HG03469 (cell line): ENCODE results near the gene CHMP6.

Experiments
- ATAC-seq: cut with Tn5 transposase; IDR thresholded peaks from one replicate; pipeline ENCODE4 v1.9.1; 2021; ENCODE audit warnings: mild to moderate bottlenecking, moderate library complexity, moderate number of reproducible peaks; ENCODE audit not compliant: unreplicated experiment

CHMP6 gene

DNA sequence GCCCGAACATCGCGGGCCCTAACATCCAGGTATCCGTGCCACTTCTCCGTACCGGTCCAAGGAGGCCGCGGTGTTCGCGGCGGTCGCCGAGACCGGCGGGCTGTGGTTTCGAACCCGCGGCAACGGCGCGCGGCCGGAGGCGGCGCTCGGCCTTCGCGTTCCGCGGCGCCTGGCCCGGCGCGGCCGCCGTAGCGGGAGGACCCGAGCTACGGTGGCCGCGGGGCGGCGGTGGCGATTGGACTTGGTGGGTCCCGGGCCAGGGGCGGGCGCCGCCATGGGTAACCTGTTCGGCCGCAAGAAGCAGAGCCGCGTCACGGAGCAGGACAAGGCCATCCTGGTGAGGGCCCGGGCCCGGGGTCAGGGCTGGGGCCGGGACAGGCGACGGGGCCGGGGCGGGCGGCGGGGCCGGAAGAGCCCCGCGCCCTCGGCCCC is at the start of gene CHMP6:
CHMP6 (plus strand) TSS at position 197 of the 432 bp plus-strand sequence; CDS start at position 275, 78 bp downstream.
- ATAC-seq: no peak

- ATAC-seq: no peak
Measured at GRCh38 chr17:80942423-80943345, 49.0 kb upstream of the CHMP6 start.

DNA sequence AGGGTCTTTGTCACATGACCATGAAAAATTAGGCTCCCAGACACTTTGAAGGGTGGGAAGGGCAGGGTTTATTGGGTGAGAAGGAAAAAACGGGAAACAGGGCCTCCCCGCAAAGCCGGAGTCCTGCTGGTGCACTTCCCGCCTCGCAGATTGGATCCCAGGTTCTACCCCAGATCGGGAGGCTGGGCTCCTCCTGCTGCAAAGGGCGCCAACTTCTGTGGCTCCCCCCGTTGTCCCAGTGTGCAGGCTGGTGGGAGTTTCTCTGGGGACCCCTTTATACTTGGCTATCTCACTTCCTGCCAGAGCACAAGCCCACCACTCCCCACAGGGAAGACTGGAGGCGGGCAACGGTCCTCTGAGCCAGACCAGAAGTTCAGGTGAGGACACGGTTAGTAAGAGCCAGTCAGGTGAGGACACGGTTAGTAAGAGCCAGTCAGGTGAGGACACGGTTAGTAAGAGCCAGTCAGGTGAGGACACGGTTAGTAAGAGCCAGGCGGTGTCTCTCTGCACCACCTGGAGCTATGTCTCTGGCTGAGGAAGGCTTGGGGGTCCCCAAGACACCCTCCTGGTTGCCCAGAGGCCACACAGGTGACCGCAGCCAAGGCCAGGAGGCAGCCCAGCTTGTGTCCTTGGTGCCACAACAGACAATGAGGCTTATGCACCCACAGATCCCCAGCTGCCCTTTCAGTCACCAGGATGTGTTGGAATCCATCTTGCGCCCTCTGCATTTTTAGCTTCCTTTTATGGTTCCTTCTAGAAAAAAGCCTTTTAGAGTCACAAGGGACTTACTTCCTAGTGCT is 48.1 kb upstream of the CHMP6 start:
- ATAC-seq: no peak

DNA sequence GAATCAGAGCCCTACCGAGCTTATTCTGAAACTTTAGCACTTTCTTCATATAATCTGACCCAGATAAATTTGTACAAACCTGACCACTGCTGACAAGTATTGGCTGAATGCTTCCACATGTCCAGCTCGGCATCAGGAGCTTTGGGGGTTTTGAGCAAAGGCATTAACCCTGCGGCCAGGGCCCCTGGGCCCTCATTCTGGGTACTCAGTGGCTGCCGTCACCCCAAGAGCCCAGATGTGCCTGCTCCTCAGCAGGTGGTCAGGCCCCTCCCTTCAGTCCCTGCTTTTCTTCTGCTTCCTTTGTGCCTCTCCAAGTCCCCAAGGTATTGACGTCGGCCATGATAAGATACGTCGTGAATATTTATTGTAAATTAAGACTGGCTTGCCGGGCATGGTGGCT is 47.3 kb upstream of the CHMP6 start:
- no peak for ATAC-seq

GRCh38 chr17:80945736-80946135 is 45.9 kb upstream of the CHMP6 start:
- no peak for ATAC-seq

DNA sequence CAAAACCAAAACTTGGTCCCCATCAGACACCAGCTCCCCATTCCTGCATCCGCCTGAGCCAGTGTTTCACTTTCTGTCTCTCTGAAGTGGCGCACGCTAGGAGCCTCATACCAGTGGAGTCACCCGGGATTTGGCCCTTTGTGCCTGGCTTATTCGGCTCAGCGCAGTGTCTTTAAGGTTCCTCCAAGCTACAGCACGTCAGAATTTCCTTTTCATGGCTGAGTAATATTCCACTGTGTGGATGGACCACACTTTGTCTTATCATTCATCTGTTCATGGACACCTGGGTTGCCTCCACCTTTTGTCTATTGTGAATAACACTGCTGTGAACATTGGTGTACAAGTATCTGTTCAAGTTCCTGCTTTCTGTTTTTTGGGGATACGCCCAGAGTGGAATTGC is 45.2 kb upstream of the CHMP6 start:
- no peak for ATAC-seq

GRCh38 chr17:80947200-80947940 is 44.3 kb upstream of the CHMP6 start:
- no peak for ATAC-seq

DNA sequence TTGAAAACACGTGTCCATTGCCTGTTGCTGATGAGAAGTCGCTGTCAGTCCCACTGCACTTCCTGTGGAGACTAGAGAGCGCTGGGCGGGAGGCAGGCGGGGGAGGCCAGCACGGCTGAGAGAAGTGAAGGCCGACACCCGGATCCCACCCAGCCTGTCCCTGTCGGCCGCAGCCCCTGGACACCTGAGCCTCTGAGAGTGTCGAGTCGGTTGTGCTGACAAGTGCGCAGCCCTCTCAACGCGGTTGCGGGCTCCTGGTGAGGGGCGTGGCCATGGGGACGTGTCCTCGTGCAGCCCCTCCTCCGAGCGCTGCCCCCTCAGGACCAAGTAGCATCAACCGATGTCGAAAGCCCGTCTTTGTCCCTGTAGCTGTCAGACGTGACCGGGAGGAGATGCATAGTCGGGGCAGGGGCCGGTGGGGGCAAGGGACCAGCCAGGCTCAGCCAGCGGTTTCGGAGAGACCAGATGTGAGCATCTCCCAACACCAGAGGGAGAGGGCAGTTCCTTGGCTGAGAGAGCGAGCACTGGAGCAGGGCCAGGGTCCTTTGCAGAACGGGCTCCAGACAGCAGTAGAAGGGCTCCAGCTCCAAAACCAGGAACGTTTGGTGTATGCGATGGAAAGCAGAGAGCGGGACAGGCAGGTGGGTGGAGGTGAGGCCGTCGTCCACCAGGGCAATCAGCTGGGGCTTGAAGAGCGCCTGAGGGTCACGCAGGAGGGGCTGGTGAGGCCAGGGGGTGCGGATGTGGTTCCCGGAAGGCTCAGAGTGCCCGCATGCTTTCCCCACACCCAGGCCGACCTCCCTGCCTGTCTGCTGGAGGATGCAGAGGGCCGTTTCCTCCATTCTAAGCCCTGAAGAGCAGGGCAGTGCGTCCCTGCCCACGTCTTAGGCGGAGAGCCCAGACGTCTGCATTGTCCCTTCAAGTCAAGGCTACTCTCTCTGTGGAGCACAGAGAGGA is 43.3 kb upstream of the CHMP6 start:
- ATAC-seq: no peak

- ATAC-seq: no peak
Measured at GRCh38 chr17:80948976-80949450, 42.6 kb upstream of the CHMP6 start.

DNA sequence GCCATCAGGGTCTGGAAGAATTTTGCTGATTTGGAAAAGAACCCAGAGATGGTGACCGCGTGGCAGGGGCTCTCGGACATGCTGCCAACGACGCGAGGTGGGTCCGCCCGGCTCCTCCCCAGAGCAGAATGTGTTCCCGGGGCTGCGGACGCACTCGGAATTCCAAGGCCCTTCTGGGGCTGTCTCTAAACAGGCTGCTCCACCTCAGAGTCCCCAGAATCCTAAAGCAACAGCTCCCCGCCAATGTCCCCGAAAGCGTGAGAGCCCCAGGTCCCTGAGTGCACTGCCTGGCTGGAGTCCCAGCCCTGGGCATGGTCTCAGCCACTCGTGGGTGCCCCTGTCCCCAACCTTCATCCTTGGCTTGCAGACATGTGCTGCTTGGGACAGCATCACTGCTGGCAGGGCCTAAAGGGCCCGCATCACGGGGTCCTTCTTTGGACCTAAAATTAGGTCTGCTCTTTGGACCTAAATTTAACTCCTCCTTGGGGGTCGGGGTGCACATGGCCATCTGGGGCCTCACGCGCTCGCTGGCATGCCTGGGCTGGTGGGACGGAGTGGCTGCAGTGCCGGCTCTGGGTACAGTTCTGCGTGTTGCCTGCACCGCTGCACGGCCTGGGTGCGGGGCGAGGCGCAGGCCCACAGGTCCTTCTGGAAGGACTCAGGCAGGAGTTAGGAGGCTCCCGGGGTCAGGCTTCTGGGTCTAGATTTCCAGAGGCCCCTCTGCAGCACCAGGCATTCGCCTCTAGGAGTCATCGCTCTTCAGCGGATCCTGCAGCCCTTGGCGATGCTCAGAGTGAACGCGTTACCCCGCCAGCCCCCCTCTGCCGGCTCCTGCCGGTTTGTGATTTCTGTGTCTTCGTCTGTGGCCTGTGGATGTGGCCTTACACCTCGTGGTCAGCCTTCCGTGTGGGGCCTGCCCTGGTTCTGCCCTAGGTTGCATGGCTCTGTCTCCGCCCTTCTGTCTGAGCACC is 41.9 kb upstream of the CHMP6 start:
- ATAC-seq: no peak

GRCh38 chr17:80950466-80951120 is 41.0 kb upstream of the CHMP6 start:
- no peak for ATAC-seq

- no peak for ATAC-seq
Measured at GRCh38 chr17:80951121-80952090, 40.2 kb upstream of the CHMP6 start.

GRCh38 chr17:80952291-80952690 is 39.4 kb upstream of the CHMP6 start:
- ATAC-seq: no peak

DNA sequence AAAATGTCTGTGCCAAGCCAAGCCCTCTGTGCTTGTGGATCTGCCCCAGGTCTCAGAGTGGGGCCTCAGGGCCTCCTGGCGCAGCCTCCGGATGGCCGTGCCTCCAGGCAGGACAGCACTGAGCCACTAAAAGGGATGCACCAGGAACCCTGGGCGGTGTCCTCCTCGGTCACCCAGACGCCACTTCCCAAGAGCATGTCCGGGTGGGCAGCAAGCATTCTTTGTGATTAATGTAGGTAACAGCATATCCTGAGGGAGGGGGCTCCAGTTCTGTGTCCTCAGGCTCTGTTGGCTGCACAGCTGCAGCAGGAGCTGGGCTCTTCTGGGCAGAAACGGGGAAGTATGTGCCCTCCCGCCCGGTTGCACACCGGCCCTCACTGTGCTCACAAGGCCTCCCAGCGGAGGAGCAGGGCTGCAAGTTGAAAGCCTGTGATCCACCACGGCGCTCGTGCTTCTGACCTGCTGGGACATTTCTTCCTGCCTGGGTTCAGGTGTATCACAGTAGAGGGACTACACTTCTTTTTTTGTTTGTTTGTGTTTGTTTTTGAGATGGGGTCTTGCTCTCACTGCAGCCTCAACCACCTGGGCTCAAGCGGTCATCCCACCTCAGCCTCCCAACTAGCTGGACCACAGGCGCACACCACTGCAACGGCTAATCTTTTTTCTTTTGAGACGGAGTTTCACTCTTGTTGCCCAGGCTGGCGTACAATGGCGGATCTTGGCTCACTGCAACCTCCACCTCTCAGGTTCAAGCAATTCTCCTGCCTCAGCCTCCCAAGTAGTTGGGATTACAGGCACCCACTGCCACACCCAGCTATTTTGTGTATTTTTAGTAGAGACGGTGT is 37.9 kb upstream of the CHMP6 start:
- ATAC-seq: no peak

DNA sequence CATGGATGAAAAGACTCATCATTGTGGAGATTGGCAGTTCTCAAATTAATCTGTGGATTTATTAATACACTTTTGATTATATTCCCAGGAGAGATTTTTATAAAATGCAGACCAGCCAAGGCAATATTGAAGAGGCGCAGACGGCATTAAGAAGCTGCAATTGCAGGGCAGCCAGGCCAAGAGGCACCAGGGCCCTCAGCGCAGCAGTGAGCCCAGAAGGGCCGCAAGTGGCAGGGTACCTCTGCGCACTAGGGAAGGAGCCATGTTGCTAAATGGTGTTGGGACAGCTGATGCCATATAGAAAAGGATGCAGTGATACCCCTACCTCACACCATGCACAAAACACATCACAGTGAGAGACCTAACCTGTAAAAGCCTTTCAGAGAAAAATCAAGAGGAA is 36.6 kb upstream of the CHMP6 start:
- no peak for ATAC-seq

DNA sequence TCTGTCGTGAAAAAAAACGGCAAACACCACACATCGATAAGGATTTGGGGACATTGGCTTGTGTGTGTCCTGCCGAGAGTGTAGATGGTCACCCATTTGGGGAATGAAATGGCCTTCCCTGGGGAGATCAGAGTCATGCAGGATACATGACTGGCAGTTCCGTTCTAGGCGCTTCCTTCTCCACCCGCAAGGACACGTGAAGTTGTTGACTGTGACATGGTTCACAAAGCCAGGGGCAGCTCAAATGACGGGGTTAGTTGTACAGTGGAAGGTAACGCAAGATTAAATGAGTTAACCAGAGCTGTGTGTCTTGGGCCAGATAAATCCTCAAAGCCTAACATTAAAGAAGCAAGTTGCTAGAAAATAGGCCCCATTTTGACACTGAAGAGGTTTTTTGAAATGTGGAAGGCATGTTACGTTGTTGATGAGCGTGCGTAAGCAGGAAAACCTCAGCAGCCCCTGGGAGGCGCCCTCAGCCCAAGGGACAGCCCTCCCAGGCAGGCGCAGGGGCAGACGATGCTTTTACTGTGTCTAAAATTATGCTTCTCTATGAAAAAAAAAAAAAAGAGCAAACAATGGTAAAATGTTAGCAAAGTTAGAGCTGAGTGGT is 35.9 kb upstream of the CHMP6 start:
- ATAC-seq: no peak
